ENCODE results near the gene PARP8.

PARP8 gene

GRCh38 chr5:50791813-50792212, 125.4 kb downstream of the PARP8 start:
- no peak for DNase-seq (ENCODE audit: low read depth)
- TF ChIP-seq CTCF (IDR thresholded peaks at IDR 0.05; ENCODE audit: control insufficient read depth, extremely low read depth, insufficient read depth), result no peak
- no peak overlapping the region for H3K4me3 ChIP-seq (ENCODE audit: low read depth, low read length)

- TF ChIP-seq CTCF (IDR thresholded peaks at IDR 0.05; ENCODE audit: control insufficient read depth, extremely low read depth, insufficient read depth), result no peak
- DNase-seq (ENCODE audit: low read depth), result no peak
- no peak overlapping the region for H3K4me3 ChIP-seq (ENCODE audit: low read depth, low read length)
Observed at GRCh38 chr5:50792843-50793242, 126.4 kb downstream of the PARP8 start.

GRCh38 chr5:50794812-50795211, 128.4 kb downstream of the PARP8 start:
- no peak for TF ChIP-seq CTCF (IDR thresholded peaks at IDR 0.05; ENCODE audit: control insufficient read depth, extremely low read depth, insufficient read depth)
- DNase-seq (ENCODE audit: low read depth), result no peak
- H3K4me3 ChIP-seq (ENCODE audit: low read depth, low read length), result no peak overlapping the region

GRCh38 chr5:50798002-50798401, 131.6 kb downstream of the PARP8 start:
- no peak overlapping the region for H3K4me3 ChIP-seq (ENCODE audit: low read depth, low read length)
- TF ChIP-seq CTCF (IDR thresholded peaks at IDR 0.05; ENCODE audit: control insufficient read depth, extremely low read depth, insufficient read depth), result no peak
- no peak for DNase-seq (ENCODE audit: low read depth)

GRCh38 chr5:50799596-50799995, 133.2 kb downstream of the PARP8 start:
- no peak for DNase-seq (ENCODE audit: low read depth)
- no peak for TF ChIP-seq CTCF (IDR thresholded peaks at IDR 0.05; ENCODE audit: control insufficient read depth, extremely low read depth, insufficient read depth)
- H3K4me3 ChIP-seq (ENCODE audit: low read depth, low read length), result no peak overlapping the region

GRCh38 chr5:50800410-50800809, 134.0 kb downstream of the PARP8 start:
- DNase-seq (ENCODE audit: low read depth), result no peak
- no peak overlapping the region for H3K4me3 ChIP-seq (ENCODE audit: low read depth, low read length)
- no peak for TF ChIP-seq CTCF (IDR thresholded peaks at IDR 0.05; ENCODE audit: control insufficient read depth, extremely low read depth, insufficient read depth)

- DNase-seq (ENCODE audit: low read depth), result no peak
- TF ChIP-seq CTCF (IDR thresholded peaks at IDR 0.05; ENCODE audit: control insufficient read depth, extremely low read depth, insufficient read depth), result no peak
- no peak overlapping the region for H3K4me3 ChIP-seq (ENCODE audit: low read depth, low read length)
Observed at GRCh38 chr5:50807661-50808060, 141.2 kb downstream of the PARP8 start.

All from LNCaP clone FGC (cell line).